Measurements from ENCODE around the gene ARID1B.

Gene ARID1B

DNA sequence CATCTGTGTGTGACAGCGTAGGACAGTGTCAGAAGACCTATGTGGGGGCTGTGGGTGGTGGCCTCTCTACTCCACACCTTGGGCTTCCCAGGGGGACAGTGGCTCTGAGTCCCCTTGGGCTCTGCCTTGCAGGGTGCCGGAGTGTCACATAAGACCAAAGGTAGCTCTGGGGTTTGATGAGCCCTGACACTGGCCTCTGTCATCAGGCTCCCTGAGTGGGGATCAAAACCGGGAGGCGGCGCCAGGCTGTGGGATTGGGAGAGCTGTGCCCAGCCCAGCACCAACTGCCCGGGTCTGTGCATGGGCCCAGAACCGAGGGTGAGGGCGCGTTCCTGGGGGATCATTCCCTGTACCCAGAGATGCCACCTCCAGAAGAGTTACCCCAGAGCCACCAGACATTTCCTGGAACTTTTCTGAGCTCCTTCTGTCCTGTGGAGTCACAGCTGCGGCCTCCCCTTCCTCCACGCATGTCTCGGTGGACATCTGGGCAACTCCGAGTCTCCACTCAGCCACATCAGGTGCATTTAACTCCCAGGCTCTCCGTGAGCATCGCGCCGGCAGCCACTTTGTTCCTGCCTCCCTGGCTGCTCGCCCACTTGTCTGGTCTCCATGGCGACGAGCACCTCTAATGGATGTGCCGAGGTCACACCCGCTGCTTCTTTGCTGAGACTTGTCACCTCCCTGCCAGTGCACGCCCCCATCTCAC lies 451.4 kb downstream of the ARID1B start:
- TF ChIP-seq, protein P1, sequence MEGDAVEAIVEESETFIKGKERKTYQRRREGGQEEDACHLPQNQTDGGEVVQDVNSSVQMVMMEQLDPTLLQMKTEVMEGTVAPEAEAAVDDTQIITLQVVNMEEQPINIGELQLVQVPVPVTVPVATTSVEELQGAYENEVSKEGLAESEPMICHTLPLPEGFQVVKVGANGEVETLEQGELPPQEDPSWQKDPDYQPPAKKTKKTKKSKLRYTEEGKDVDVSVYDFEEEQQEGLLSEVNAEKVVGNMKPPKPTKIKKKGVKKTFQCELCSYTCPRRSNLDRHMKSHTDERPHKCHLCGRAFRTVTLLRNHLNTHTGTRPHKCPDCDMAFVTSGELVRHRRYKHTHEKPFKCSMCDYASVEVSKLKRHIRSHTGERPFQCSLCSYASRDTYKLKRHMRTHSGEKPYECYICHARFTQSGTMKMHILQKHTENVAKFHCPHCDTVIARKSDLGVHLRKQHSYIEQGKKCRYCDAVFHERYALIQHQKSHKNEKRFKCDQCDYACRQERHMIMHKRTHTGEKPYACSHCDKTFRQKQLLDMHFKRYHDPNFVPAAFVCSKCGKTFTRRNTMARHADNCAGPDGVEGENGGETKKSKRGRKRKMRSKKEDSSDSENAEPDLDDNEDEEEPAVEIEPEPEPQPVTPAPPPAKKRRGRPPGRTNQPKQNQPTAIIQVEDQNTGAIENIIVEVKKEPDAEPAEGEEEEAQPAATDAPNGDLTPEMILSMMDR (conservative IDR thresholded peaks at IDR 0.05; ENCODE audit: low read depth, low read length), result no peak
- no peak overlapping the region for H3K4me3 ChIP-seq (ENCODE audit: low read depth, low read length)
- no peak for DNase-seq (ENCODE audit: low read depth)

DNA sequence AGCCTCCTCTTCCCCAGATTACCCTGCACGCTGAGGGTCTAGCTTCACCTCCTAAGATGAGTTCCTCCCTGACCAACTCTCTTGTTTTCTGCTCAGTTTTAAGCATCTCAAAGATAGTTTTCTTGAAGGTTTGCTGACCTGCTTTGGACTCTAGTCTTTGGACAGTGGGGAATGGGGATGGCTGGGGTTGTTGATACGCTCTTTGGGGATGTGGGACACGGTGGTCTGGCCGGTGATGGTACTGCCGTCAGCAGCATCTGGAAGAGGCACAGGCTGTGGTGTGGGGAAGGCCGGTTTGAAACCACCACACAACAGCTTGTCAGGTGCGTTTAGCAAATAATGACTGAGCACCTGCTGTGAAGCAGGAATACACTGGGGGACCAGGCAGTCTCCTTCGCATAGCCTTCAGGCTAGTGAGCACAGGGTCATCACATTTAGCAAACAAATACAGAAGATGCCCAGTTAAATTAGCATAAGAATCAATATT lies 452.0 kb downstream of the ARID1B start:
- no peak overlapping the region for H3K4me3 ChIP-seq (ENCODE audit: low read depth, low read length)
- DNase-seq (ENCODE audit: low read depth), result no peak
- TF ChIP-seq, protein P1 (conservative IDR thresholded peaks at IDR 0.05; ENCODE audit: low read depth, low read length), result no peak

DNA sequence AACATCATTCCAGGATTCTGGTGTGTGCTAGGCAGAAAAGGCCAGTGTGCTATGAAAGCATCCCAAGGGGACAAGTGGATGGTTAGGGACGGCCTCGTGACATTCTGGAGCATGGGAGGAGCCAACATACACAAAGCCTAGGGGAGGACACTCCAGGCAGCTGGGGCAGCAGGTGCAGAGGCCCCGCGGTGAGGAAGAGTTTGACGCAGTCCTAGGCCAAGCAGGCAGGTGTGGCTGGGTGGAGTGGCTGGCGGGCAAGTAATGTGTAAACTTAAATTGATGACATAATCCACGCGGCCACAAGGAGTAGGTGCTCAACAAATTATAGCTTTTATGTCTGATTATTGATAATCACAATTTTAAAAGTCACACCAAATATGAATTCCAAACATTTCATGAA lies 452.5 kb downstream of the ARID1B start:
- no peak for DNase-seq (ENCODE audit: low read depth)
- TF ChIP-seq, protein P1 (conservative IDR thresholded peaks at IDR 0.05; ENCODE audit: low read depth, low read length), result no peak

DNA sequence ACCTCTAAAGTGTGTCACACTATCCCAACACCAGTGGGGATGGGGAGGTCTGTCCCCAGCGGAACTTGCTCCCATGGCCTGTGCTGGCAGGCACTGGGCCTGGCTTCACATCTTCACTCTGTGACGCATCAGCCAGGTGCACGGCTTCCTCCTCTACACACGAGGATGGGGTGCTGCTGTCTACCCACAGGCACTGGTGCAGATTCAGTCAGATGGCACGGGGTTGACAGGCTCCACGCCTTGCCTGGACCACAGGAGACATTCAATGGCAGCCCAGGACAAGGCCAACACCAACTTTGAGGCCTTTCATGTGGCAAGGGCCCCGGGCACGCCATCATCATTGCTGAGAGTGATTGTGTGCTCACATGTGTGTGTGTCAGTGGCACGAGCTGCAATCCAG lies 453.7 kb downstream of the ARID1B start:
- TF ChIP-seq, protein P1 (conservative IDR thresholded peaks at IDR 0.05; ENCODE audit: low read depth, low read length), result no peak
- H3K4me3 ChIP-seq (ENCODE audit: low read depth, low read length), result no peak overlapping the region
- DNase-seq (ENCODE audit: low read depth), result no peak

More for the DNA sequence above, 452.5 kb downstream of the ARID1B start:
- no peak overlapping the region for H3K4me3 ChIP-seq (ENCODE audit: low read depth, low read length)

DNA sequence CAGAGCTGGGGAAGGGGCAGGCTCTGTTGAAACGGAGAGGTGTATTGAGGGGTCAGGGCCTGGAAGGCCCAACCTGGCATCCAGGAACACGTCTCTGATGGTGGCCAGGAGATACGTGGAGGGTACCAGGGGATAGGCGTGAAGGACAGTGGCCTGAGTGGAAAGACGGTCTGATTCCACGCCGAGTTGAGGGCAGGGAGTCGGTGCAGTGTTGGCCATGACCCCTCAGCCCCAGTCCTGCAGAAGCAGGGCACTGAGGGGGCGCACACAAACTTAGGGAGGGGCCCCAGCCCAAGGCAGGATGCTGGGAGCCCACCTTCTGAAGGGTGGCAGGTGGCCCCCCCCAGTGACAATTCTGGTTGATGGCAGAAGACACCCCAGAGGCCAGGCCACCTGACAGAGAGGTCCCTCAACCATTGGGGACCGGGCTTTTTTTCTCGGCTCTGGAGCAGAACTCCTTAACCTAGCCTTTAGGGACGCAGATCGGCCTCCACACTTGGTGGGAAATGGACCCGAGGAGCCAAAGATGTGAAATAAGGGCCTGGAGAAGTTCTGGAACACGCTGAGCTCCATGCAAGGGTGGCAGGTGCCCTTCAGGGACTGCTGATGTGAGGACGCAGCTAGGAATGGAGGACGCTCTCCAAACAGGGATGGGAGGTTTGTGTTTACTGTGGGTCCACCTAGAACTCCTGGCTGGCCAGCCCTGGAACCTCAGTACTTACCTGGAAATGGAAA lies 455.1 kb downstream of the ARID1B start:
- TF ChIP-seq, protein P1 (conservative IDR thresholded peaks at IDR 0.05; ENCODE audit: low read depth, low read length), result no peak
- no peak overlapping the region for H3K4me3 ChIP-seq (ENCODE audit: low read depth, low read length)
- no peak for DNase-seq (ENCODE audit: low read depth)

DNA sequence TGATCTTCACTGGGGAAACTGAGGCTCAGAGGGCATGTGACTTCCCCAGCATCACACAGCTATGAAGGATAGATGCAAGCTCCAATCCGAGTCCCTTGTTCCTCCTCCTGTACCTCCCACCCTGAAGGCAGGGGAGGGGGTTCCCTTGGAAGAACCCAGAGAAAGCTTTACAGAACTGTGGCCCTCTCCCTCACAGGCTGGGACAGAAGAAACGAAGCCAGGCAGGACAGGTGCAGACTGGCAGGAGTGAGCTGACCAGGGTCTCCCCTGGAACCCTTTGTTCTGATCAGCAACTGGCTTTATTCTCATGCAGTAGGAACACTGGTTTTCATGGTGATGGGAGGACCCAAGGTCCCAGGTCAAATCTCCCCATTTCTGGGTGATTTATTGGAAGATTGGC lies 456.0 kb downstream of the ARID1B start:
- DNase-seq (ENCODE audit: low read depth), result no peak
- TF ChIP-seq, protein P1 (conservative IDR thresholded peaks at IDR 0.05; ENCODE audit: low read depth, low read length), result no peak
- H3K4me3 ChIP-seq (ENCODE audit: low read depth, low read length), result no peak overlapping the region

Measured in choroid plexus epithelial cell (primary cell).